NCI-H510A treated with DMSO at 0.1 percent for 48 hours (cell line): ENCODE results near the gene TOR3A.
"Not testable (repeated sequence)": the region's sequence is repeated elsewhere in the genome, so short reads cannot be mapped to it uniquely, and the experiment has no call there.

Source experiments
- DNase-seq: peaks from one replicate; lab custom pipeline; 2025; lab: John Stamatoyannopoulos, UW

TOR3A gene

GRCh38 chr1:179107706-179108629, 26.1 kb downstream of the TOR3A start:
- no peak for DNase-seq

DNA sequence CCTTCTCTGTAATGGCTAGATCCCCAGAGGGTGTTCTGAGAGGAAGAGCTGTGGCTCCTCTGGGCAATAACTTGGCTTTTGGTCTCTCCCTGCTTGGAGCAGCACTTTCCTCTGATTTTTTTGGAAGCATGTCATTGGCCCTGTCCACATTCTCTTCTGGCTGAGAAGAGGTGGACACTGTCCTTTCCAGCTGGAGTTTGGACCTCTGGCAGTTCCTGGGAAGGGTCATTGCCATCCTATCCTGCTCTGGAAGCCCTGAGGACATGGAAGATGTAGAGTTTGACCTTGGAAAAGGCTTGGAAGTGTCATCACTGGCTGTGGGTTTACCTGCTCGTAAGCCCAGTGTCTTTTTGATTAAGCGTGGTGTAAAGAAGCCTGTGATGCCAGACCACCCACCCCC, 26.8 kb downstream of the TOR3A start:
- no peak for DNase-seq

GRCh38 chr1:179115181-179115580, 33.3 kb downstream of the TOR3A start:
- no peak for DNase-seq

GRCh38 chr1:179119513-179119912, 37.6 kb downstream of the TOR3A start:
- DNase-seq = no peak

- no peak for DNase-seq
These were observed 38.9 kb downstream of the TOR3A start for GRCh38 chr1:179120736-179121135.

GRCh38 chr1:179121159-179121938, 39.5 kb downstream of the TOR3A start:
- DNase-seq = no peak

DNA sequence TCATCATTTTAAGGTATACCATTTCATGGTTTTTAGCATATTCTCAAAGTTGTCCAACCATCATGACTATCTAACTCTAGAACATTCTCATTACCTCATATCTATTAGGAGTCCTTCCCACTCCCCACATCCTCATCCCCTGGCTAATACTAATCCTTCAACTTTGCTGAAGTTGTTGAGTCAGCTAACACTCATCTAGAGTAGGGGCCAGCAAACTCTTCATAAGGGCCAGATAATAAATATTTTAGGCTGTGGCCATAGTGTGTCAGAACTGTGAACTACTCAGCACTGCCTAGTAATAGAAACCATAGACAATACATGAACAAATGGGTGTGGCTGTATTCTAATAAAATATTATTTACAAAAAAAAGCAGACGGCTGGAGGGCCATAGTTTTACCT, 43.0 kb downstream of the TOR3A start:
- no peak for DNase-seq

- DNase-seq = no peak
These were observed 44.6 kb downstream of the TOR3A start for GRCh38 chr1:179126338-179127060.

GRCh38 chr1:179127163-179127895, 45.5 kb downstream of the TOR3A start:
- no peak for DNase-seq

DNA sequence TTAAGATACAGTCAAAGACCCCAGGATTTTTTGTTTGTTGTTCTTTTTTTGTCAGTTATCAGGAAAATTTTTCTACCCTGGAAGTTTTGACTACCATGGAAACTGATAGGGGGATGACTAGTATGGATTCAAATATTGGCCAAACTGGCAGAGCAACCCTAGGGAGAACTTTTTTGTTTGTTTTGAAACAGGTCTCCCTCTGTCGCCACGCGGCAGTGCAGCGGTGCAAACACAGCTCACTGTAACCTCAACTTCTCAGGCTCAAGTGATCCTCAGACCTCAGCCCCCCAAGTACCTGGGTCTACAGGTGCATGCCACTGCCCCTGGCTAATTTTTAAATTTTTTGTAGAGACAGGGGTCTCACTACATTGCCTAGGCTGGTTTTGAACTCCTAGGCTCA, 46.6 kb downstream of the TOR3A start:
- no peak for DNase-seq

DNA sequence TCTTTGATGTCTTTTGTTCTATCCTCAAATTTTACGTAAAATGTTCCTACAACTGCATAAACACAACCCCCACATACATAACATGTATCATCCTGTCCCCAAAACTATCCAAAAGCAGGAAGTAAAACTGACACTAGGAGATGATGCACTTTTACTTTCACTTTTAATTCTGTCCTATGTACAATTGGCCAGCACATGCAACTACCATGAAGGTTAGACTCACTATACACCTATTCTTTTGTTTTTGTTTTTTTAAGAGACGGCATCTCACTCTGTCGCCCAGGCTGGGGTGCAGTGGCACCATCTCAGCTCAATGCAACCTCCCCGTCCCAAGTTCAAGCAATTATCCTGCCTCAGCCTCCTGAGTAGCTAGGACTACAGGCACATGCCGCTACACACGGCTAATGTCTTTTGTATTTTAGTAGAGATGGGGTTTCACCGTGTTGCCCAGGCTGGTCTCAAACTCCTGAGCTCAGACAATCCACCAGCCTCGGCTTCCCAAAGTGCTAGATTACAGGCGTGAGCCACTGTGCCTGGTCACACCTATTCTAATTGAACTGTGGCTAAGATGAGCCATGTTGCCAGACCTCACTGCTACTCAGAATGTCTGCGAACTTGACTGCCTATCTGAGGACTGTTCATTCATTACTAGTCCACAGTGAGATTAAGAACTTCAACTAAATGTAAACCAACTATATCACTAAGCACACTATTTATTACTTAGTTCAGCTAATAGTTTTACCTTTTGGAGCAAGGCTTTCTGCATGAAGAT, 48.0 kb downstream of the TOR3A start:
- no peak for DNase-seq

DNA sequence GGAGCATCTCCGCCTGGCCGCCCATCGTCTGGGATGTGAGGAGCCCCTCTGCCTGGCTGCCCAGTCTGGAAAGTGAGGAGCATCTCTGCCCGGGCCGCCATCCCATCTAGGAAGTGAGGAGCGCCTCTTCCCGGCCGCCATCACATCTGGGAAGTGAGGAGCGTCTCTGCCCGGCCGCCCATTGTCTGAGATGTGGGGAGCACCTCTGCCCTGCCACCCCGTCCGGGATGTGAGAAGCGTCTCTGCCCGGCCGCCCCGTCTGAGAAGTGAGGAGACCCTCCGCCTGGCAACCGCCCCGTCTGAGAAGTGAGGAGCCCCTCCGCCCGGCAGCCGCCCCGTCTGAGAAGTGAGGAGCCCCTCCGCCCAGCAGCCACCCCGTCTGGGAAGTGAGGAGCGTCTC, 53.3 kb downstream of the TOR3A start:
- DNase-seq = not testable (repeated sequence)

GRCh38 chr1:179135707-179136106, 53.8 kb downstream of the TOR3A start:
- DNase-seq = not testable (repeated sequence)

DNA sequence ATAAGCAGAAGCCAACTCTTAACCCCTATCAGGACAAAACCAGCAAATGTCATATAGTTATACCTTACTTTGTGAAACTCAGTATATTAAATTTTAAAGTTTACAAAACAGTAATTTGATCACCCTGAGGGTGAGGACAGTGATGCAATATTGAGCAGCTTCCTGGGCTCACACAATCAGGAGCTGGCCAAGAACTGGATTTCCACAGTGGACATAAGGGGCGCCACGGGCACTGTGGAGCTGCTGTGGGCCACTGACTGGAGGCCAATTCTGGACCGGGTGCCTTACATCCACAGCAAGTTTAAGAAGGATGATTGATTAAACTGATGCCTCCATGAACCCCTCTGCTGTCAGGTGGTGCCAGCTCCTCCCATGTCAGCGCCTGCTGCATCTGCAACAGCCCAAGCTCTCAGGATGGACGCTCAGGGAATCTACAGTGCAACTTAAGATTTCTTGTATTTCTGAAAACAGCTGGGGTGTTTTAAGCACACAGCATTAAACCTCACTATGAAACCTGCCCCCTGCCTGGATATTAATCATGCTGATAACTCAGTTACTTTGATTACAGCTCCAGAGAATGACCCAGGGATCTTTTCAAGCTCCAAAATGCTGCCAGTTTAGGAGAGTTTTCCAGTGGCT, 55.9 kb downstream of the TOR3A start:
- DNase-seq = no peak

DNA sequence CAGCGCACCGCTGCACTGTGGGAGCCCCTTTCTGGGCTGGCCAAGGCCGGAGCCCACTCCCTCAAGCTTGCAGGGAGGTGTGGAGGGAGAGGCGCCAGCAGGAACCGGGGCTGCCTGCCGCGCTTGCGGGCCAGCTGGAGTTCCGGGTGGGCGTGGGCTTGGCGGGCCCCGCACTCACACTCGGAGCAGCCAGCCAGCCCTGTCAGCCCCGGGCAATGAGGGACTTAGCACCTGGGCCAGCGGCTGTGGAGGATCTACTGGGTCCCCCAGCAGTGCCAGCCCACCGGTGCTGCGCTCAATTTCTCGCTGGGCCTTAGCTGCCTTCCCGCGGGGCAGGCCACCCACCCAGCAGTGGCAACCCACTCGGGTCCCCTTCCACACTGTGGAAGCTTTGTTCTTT, 56.9 kb downstream of the TOR3A start:
- DNase-seq = not testable (repeated sequence)

DNA sequence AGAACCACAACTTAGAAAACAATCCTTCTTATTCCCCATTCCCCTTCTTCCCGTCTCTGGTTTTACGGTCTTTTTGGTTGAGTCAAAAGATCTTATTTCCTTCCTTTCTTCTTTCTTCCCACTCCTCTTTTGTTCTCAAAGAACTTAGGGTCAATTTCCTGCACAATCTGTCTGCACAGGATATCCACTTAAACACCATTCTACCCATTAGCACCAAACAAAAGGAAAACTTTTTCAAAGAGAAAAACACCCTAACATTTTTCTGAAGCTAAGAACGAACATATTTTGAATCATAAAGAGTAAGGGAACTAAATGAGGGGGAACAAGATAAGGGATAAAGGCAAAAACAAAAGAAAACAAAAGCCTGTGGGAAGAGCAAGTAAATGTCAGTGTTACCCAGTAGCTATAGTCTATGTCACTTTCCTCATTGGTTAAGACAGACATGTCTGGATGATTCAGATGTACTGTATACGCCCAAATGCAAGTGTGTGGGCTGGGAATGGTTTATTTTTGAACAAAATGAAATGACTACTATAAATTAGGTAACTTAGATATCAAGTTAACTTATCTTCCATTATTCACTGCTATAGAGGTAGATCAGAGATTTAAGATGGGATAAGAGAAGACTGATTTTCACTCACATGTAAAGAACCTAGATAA, 59.9 kb downstream of the TOR3A start:
- DNase-seq = no peak

DNA sequence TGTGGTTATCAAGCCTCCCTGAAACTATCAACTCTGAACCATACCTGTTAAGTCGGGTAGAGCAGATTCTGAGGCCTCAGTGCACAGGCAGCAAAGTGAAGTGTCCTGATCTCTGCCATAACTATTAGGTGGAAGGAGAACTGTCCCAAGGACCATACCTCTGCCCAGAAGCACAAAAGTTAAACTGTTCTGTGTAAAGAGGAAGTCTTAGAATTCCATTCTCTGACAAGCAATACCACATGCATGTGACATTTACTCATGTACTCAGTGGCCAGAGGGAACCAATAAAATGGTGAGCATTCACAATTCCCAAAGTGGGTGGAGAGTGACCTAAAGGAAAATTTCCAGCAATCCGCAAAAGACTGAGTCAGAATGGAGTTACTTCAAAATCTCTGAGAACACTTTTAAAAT, 61.0 kb downstream of the TOR3A start:
- DNase-seq = no peak

- no peak for DNase-seq
These were observed 61.5 kb downstream of the TOR3A start for GRCh38 chr1:179143322-179143721.

DNA sequence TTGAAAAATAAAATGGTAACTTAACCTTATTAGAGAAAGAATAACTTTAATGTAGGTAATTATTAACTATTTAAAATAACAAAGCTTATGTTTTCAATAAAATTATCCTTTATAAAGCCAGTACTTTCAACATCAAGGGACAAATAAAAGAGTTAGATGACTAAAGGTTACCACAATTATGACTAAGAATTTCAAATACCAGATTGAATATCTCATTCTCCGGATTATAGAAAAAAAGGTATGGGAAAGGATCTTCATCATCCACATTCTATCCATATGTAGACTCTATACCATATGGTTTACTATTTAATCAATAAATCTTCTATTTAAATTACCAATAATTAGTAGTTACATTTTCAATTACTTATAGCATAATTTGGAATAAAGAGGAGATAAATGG, 62.8 kb downstream of the TOR3A start:
- no peak for DNase-seq

- DNase-seq = no peak
These were observed 63.7 kb downstream of the TOR3A start for GRCh38 chr1:179145521-179145920.
